ENCODE data around the gene PRM1.

GRCh38 chr16:11241480-11242204, 39.5 kb downstream of the PRM1 start:
- TF ChIP-seq EP300 (IDR thresholded peaks at IDR 0.05; ENCODE audit: borderline replicate concordance in 1 of 2, low read depth in 2 of 2, low read length in 2 of 2), result no peak
- no peak for TF ChIP-seq CTCF (IDR thresholded peaks at IDR 0.05; ENCODE audit: control extremely low read depth in 1 of 3, insufficient read depth in 1 of 3, low read depth in 1 of 3, low read length in 3 of 3)
- no peak for TF ChIP-seq EGR1 (IDR thresholded peaks at IDR 0.05; ENCODE audit: borderline replicate concordance, low read depth, low read length)
- no peak for TF ChIP-seq ZNF274 (IDR thresholded peaks at IDR 0.05; ENCODE audit: borderline replicate concordance, extremely low read depth, low read length)
- no peak for TF ChIP-seq RXRA (IDR thresholded peaks at IDR 0.05; ENCODE audit: insufficient read depth, low read depth, low read length)
- TF ChIP-seq, protein P1, sequence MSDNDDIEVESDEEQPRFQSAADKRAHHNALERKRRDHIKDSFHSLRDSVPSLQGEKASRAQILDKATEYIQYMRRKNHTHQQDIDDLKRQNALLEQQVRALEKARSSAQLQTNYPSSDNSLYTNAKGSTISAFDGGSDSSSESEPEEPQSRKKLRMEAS (IDR thresholded peaks at IDR 0.05), result no peak
- no peak for TF ChIP-seq SP2 (IDR thresholded peaks at IDR 0.05; ENCODE audit: low read length)
- TF ChIP-seq GABPA (IDR thresholded peaks at IDR 0.05; ENCODE audit: borderline replicate concordance, insufficient read depth, low read length), result no peak
- no peak for TF ChIP-seq TCF12 (IDR thresholded peaks at IDR 0.05; ENCODE audit: low read depth, low read length)
- no peak for TF ChIP-seq YY1 (IDR thresholded peaks at IDR 0.05; ENCODE audit: low read depth, low read length)
- no peak for TF ChIP-seq SRF (IDR thresholded peaks at IDR 0.05; ENCODE audit: low read depth, low read length)

All from H1 (cell line).